Limb (tissue), 2 donors: ENCODE results near the gene IL17A.

Experiments
- DNase-seq, 2 donors: peaks; one replicate each; pipeline ENCODE4 v3.0.0-alpha.2; 2016; ENCODE audit errors: extremely low spot score in 2 of 2

The IL17A gene

GRCh38 chr6:52186075-52186474 is at the start of gene IL17A:
Gene IL17A, plus strand, starts transcription at chr6:52186375. Its CDS starts 57 bp downstream, at chr6:52186432.
- DNase-seq: no peak

- DNase-seq: no peak
Observed at GRCh38 chr6:52136934-52137467, 49.2 kb upstream of the IL17A start.

GRCh38 chr6:52138284-52138683 is 47.9 kb upstream of the IL17A start:
- no peak for DNase-seq

- DNase-seq: peak; percentile 27 to 48
Observed at GRCh38 chr6:52139985-52140680, 46.0 kb upstream of the IL17A start.

GRCh38 chr6:52141596-52141995 is 44.6 kb upstream of the IL17A start:
- DNase-seq: no peak

- DNase-seq: no peak
Observed at GRCh38 chr6:52142556-52142955, 43.6 kb upstream of the IL17A start.

GRCh38 chr6:52143551-52143950 is 42.6 kb upstream of the IL17A start:
- no peak for DNase-seq

- DNase-seq: no peak
Observed at GRCh38 chr6:52144196-52145076, 41.7 kb upstream of the IL17A start.

- no peak for DNase-seq
Observed at GRCh38 chr6:52146851-52147445, 39.2 kb upstream of the IL17A start.

- no peak for DNase-seq
Observed at GRCh38 chr6:52149076-52149475, 37.1 kb upstream of the IL17A start.

- no peak for DNase-seq
Observed at GRCh38 chr6:52149949-52150348, 36.2 kb upstream of the IL17A start.

GRCh38 chr6:52152070-52152423 is 34.1 kb upstream of the IL17A start:
- no peak for DNase-seq

- no peak for DNase-seq
Observed at GRCh38 chr6:52152711-52153160, 33.4 kb upstream of the IL17A start.

- DNase-seq: no peak
Observed at GRCh38 chr6:52154381-52154780, 31.8 kb upstream of the IL17A start.

GRCh38 chr6:52155791-52156576 is 30.2 kb upstream of the IL17A start:
- DNase-seq: no peak

- no peak for DNase-seq
Observed at GRCh38 chr6:52157301-52157941, 28.8 kb upstream of the IL17A start.

- no peak for DNase-seq
Observed at GRCh38 chr6:52160472-52161104, 25.6 kb upstream of the IL17A start.

- no peak for DNase-seq
Observed at GRCh38 chr6:52161689-52162438, 24.3 kb upstream of the IL17A start.
